Adrenal gland (tissue), 12 donors: ENCODE data around the gene CLEC4E. TPM values are rescaled to one million over a fixed set of nuclear protein-coding genes. Genes with fewer than 3 reads are reported as not detected.
"Not testable (repeated sequence)": the region's sequence is repeated elsewhere in the genome, so short reads cannot be mapped to it uniquely, and the experiment has no call there.

Experiments
- DNase-seq, 7 donors: peaks; one replicate each; pipeline ENCODE4 v3.0.0-alpha.2; 2019 to 2020
- H3K27ac ChIP-seq, 5 donors: fragments of 200-600 bp; sonication (generic) in 4 of 5; 1 replicate in 3 of 5; 2 replicates in 2 of 5; pipeline versions ENCODE4 v1.5.1 to v1.8.0; 2016 to 2020; ENCODE audit warnings: mild to moderate bottlenecking in 1 of 5
- H3K27me3 ChIP-seq: fragments of 200-600 bp; 2 replicates; pipeline ENCODE4 v1.8.0; 2021
- H3K36me3 ChIP-seq, 2 donors: fragments of 200-600 bp; replicated peaks in 1 of 2; 1 replicate in 1 of 2; 2 replicates in 1 of 2; pipeline versions ENCODE4 v1.5.1 to v1.8.0; 2018 to 2022
- H3K4me1 ChIP-seq, 2 donors: fragments of 200-600 bp; replicated peaks in 1 of 2; 1 replicate in 1 of 2; 2 replicates in 1 of 2; pipeline versions ENCODE4 v1.5.1 to v1.8.0; 2018 to 2021
- H3K4me3 ChIP-seq, 4 donors: fragments of 200-600 bp; sonication (generic) in 3 of 4; one replicate each; pipeline ENCODE4 v1.5.1; 2016 to 2018
- H3K9me3 ChIP-seq, 3 donors: fragments of 200-600 bp; sonication (generic) in 1 of 3; replicated peaks in 1 of 3; 1 replicate in 2 of 3; 2 replicates in 1 of 3; pipeline versions ENCODE4 v1.5.1 to v1.8.0; 2016 to 2021
- CTCF ChIP-seq, 6 experiments: fragments of 450-650 bp in 4 of 6; fragments of 200-600 bp in 2 of 6; sonication (generic) in 1 of 6; IDR thresholded peaks; 1 replicate in 5 of 6; 2 replicates in 1 of 6; pipeline versions ENCODE4 v1.5.1 to v1.8.0; 2016 to 2021; ENCODE audit warnings: antibody characterized with exemption in 6 of 6, mild to moderate bottlenecking in 2 of 6, moderate library complexity in 1 of 6
- POLR2A ChIP-seq, 2 donors: fragments of 450-650 bp; IDR thresholded peaks; one replicate each; pipeline ENCODE4 v1.6.1; 2017; ENCODE audit warnings: antibody characterized with exemption in 2 of 2, mild to moderate bottlenecking in 2 of 2, moderate library complexity in 1 of 2
- WGBS, 4 donors: extraction: QIAGEN DNeasy Blood & Tissue Kit in 2 of 4; methylation state at CpG; one replicate each; pipeline versions ENCODE4 v1.1.5 to v1.1.7; 2013 to 2017; 5-methylcytosine and 5-hydroxymethylcytosine counted together
- intact Hi-C, 2 donors: fragments of 100-400 bp; cut with DNase I; formaldehyde crosslinking; loops; one replicate each; pipeline versions ENCODE4 v1.14.1 to v1.15.0; 2022 to 2023
- polyA plus RNA-seq, 3 donors: library from polyadenylated mRNA; stranded (reverse); fragments of 200-250 nt in 2 of 3; fragments of 350-450 nt in 1 of 3; fragmentation: Illumina TruSeq in 1 of 3; extraction: RNeasy Lipid Tissue Mini Kit (QIAGEN cat#74804) in 1 of 3; gene quantifications; one replicate each; pipeline ENCODE4 v1.2.3, GENCODE V29; 2013 to 2014
- total RNA-seq, 9 donors: library from RNA; depleted of rRNA in 4 of 9; stranded (reverse); fragments of >200 nt in 4 of 9; fragments of 120-200 nt in 1 of 9; fragmentation: NEBNext Ultra II Directional in 1 of 9; extraction: Animal tissue kit (Norgen Biotek cat#: 25700) in 1 of 9; gene quantifications; one replicate each; pipeline versions ENCODE4 v1.1.0 to v1.2.4, GENCODE V29; 2013 to 2023
- donor health status: healthy with polysubstance abuse.
- donor health status: Bipolar disorder and iron deficiency.
- donor health status: DM: yes; HTN: yes; CAD: no.
- donor health status: DM: no; HTN: no; CAD: no.
- donor health status: DM: no; HTN: no; CAD: no.
- donor health status: DM: yes; HTN: yes; CAD: no.

The CLEC4E gene
- total and polyA plus RNA-seq, 12 donors, result 0.30 to 6.4 (median 1.5) TPM

DNA sequence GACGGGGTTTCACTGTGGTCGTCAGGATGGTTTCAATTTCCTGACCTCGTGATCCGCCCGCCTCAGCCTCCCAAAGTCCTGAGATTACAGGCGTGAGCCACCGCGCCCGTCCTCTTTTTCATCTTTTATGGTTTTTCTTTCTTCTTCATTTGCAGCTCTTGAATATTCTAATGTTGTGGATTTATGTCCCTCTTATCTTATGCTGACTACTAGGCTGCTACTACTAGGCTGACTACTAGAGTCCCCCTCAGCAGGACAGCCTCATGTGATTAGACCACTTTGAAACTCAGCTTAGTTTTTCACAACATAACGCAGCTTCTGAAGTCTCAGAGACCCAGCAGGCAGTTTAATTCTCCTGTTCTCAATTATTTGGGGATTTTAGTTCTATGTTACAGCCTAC, 857 bp upstream of the CLEC4E start:
- H3K9me3 ChIP-seq, result no peaks in the 10 kb centered on the region
- H3K4me1 ChIP-seq, result no peaks in the 10 kb centered on the region
- H3K4me3 ChIP-seq, result no peak overlapping the region
- 58 to 82% (median 70%) methylated on average over 10 of the region's 10 CpGs for WGBS, 4 donors
- DNase-seq, result no peak
- no peaks in the 10 kb centered on the region for H3K27me3 ChIP-seq
- H3K27ac ChIP-seq, result no peak overlapping the region
- TF ChIP-seq CTCF (IDR thresholded peaks at IDR 0.05) (no peak), POLR2A (IDR thresholded peaks at IDR 0.05) (no peak)
- intact Hi-C loops, result loop anchor here in 1 of 2 donors (10.0 kb wide), 1 partner anchor 63 kb away; no protein-coding TSS in a partner anchor
- H3K36me3 ChIP-seq, result no peaks in the 10 kb centered on the region

DNA sequence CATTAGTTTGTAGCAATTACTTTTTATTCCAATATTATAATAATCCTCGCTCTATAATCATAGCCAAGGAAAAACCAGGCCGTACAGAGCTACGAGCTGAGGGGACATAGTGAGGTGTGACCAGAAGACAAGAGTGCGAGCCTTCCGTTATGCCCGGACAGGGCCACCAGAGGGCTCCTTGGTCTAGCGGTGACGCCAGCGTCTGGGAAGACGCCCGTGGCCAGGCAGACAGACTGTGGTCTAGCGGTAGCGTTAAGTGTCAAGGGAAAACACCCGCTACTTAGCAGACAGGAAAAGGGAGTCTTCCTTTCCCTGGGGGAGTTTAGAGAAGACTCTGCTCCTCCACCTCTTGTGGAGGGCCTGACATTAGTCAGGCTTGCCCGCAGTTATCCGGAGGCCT, 2.9 kb downstream of the CLEC4E start:
- WGBS, 4 donors, result 78 to 88% (median 83%) methylated on average over 14 to 16 of the region's 16 CpGs
- intact Hi-C loops, result not testable (repeated sequence)

DNA sequence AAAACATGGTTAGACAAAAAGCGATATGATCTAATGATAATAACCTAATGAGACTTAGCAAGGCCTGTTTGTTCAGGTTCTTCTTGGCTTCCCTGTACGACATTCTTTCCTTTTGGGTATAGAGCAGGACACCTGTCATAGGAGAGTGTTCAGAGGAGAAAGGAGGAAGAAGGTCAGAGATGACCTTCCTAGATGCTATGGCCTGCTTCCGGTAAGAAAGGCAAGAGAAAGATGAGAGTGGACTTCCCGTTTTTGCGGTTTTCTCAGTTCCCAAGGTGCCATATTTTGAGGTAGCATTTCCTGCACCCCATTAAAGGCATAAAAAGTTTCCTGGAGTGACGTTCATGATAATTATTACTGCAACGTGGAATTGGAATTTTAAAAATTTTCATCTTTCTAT, 8.7 kb downstream of the CLEC4E start:
- no peak for DNase-seq
- no peak overlapping the region for H3K4me3 ChIP-seq
- 63 to 75% (median 65%) methylated on average over 7 of the region's 7 CpGs for WGBS, 4 donors
- intact Hi-C loops, result no loop called here
- H3K27ac ChIP-seq, result no peak overlapping the region
- H3K4me1 ChIP-seq, result no peaks in the 10 kb centered on the region
- H3K27me3 ChIP-seq, result no peaks in the 10 kb centered on the region
- H3K36me3 ChIP-seq, result no peaks in the 10 kb centered on the region
- no peak for TF ChIP-seq POLR2A (IDR thresholded peaks at IDR 0.05)
- TF ChIP-seq CTCF (IDR thresholded peaks at IDR 0.05), result no peak
- H3K9me3 ChIP-seq, result no peaks in the 10 kb centered on the region

More for the DNA sequence above, 2.9 kb downstream of the CLEC4E start:
- not testable (repeated sequence) for H3K36me3 ChIP-seq, H3K4me1 ChIP-seq, H3K4me3 ChIP-seq, H3K27me3 ChIP-seq, DNase-seq, H3K9me3 ChIP-seq, H3K27ac ChIP-seq

GRCh38 chr12:8527250-8528130, 13.2 kb downstream of the CLEC4E start:
- Histone ChIP-seq H3K4me1 (no peaks in the 10 kb centered on the region), H3K4me3 (no peak overlapping the region), H3K27ac (no peak overlapping the region), H3K36me3 (no peaks in the 10 kb centered on the region), H3K9me3 (no peaks in the 10 kb centered on the region), H3K27me3 (no peaks in the 10 kb centered on the region)
- TF ChIP-seq CTCF (IDR thresholded peaks at IDR 0.05) (no peak), POLR2A (IDR thresholded peaks at IDR 0.05) (no peak)
- intact Hi-C loops, result no loop called here
- no peak for DNase-seq
- WGBS, 4 donors, result 68 to 76% (median 73%) methylated on average over 15 to 30 of the region's 30 CpGs

DNA sequence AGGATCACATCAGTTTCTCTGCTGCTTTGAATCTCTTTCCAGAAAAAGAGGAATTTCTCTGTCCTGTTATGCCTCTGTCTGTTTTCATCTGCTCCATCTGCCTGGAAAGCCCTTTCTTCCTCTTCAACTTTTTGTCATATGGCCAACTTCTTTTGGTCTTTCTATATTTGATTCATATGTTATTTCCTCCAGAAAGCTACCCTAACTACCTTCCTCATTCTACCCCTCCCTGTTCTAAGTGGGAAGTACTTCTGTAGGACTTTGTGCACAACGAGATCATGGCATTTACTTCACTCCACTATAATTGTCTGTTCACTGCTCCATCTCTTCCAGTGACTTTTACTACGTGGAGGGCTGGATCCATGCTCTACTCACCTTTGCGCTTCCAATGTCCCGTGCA, 21.5 kb downstream of the CLEC4E start:
- TF ChIP-seq CTCF (IDR thresholded peaks at IDR 0.05) (no peak), POLR2A (IDR thresholded peaks at IDR 0.05) (no peak)
- H3K27ac ChIP-seq, result no peak overlapping the region
- intact Hi-C loops, result no loop called here
- WGBS, 4 donors, result 58 to 73% (median 67%) methylated on average over 4 of the region's 4 CpGs
- no peak overlapping the region for H3K4me3 ChIP-seq
- H3K4me1 ChIP-seq, result no peaks in the 10 kb centered on the region
- DNase-seq, result no peak
- H3K9me3 ChIP-seq, result no peaks in the 10 kb centered on the region
- H3K36me3 ChIP-seq, result no peaks in the 10 kb centered on the region
- peaks cover 4% of the 10 kb centered on the region for H3K27me3 ChIP-seq
